Fibroblast of peridontal ligament (primary cell): ENCODE data around the gene TSSK6.

Experiments used
- DNase-seq: peaks from one replicate; pipeline ENCODE4 v3.0.0-alpha.2; 2010; ENCODE audit errors: extremely low read depth

TSSK6 gene

DNA sequence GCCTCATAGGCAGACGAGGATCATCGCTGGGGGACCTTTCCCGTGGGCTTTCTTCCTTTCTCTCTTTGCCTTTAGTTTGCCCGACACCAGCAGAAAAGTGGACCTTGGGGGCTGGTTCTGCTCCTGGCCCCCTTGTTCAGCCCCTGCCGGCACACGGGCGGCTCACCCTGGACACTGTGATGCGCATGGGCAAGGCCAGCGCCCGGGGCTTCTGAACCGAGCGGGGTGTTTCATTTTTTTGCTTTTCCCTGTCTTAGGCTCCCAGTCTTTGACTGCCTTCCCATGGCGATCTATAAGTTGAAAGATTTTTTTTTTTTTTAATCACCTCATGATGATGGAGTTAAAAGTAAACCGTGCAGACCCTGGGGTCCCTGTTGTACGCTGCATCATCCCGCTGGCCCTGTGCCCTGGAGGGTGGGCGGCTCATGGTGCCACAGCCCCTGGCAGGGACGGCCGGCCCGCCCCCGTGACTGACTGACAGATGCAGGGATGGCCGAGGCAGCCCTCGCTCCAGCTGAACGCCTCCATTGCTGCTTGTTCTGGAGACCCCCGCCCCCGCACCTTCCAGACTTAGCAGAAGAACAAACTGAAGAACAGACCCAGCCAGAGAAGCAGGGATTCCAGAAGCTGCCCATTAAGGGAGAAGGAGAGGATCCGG is 9.6 kb downstream of the TSSK6 start:
- no peak for DNase-seq

- no peak for DNase-seq
Observed at GRCh38 chr19:19504754-19505668, 10.3 kb downstream of the TSSK6 start.

DNA sequence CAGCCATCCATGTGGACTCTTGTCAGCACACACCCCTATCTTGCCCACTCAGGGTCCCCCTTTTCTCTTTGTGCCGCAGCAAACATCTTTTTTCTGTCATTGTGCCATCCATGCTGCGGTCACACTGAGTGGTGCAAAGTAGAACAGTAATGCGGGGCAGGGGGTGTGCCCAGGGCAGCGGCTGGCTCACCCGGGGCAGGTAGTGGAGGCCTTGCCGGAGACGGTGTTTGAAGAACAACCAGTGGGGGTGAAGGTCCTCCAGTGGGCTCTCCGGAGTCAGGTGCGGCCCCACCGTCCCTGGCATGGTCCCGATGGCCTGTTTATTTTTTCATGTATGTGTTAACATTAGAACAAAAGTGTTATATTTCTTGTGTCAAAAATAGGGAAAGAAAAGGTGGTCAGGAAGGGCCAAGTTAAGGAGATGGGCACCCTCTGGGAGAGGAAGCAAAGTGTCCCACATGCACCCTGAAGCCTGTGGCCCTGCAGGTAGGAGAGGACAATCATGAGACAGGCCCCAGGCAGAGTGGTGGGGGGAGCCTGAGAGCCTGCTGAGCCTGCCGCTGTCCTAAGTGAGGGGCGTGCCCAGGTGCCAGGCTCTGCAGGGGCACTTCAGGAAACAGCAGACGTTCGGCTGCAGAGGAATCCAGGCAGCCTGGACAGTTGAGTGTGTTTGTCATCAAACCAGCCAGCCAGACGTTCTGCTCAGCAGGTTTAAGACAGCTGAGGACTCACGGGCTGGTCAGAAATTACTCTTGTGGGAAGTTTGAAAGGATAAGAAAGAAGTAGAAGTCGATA is 12.3 kb downstream of the TSSK6 start:
- no peak for DNase-seq

DNA sequence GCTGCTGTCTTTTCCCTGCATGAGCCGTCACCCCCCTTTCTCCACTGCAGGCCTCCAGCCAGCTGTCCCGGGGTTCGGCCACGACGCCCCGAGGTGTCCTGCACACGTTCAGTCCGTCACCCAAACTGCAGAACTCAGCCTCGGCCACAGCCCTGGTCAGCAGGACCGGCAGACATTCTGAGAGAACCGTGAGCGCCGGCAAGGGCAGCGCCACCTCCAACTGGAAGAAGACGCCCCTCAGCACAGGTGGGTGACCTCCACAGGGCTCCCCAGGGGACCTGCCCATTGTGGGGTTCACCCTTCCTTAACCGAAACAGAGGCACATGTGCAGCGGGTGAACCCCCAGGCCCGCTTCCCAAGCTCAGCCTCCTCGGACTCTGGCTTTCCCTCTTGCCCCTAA is 13.1 kb downstream of the TSSK6 start:
- DNase-seq = no peak

- no peak for DNase-seq
Observed at GRCh38 chr19:19501798-19502197, 13.6 kb downstream of the TSSK6 start.

GRCh38 chr19:19500975-19501644 is 14.2 kb downstream of the TSSK6 start:
- DNase-seq = no peak

DNA sequence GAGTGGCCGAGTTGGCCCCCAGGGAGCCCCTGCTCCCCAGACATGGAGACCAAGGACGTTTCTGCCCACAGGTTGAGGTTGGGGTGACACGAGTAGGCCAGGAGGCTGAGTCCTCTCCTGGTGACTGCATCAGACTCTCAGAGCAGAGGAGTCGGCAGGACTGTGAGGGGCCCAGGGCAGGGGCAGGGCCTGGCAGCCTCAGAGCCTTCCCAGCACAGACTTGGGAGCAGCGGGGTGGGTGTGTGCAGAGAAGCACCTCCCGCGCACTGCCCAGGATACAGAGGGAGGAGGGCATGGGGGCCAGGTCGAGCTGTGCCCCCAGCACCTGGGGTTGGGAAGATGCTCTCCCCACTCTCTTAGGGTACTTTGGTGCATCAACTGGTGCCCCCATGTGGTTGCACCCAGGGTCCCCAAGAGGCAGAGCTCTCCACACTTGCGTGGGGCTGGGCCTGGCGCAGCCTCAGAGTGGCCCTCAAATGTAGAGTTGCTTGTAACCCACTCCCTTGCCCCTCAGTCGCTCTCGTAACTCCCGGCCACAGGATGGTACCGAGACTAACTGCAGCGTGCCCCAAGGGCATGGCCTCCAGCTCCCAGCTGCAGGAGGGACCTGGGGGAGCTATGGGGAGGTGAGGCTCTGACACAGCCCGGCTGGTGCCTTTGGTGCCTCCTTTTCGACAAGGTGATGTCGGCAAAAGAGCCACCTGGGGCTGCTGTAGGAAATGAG is 15.9 kb downstream of the TSSK6 start:
- DNase-seq = no peak

DNA sequence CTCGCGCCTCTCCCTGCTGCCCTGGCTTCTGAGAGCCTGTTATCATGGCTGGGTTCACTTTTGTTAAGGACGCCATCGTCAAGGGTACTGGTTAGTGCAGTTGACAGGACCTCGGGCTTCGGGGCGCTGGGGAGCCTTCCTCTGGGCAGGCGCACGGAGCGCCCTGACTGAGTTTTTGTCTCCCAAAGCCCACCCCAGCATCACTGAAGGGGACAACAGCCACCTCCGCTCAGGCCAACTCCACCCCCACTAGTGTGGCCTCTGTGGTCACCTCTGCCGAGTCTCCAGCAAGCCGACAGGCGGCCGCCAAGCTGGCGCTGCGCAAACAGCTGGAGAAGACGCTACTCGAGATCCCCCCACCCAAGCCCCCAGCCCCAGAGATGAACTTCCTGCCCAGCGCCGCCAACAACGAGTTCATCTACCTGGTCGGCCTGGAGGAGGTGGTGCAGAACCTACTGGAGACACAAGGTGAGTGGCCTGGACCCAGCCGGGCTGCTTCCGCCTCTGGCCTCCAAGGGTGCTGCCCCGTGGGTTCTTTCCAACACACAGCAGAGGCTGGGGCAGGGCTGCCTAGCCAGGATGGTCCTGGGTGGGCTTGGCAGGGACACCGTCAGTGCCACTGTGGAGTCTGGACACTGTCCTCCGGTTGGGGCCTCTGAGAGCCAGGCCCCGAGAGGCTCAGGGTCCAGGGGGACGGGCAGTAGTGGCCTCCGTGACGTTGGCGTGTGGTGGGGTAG is 16.9 kb downstream of the TSSK6 start:
- no peak for DNase-seq

GRCh38 chr19:19495614-19496603 is 19.4 kb downstream of the TSSK6 start:
- DNase-seq = no peak

GRCh38 chr19:19493841-19494546 is 21.4 kb downstream of the TSSK6 start:
- DNase-seq = no peak

DNA sequence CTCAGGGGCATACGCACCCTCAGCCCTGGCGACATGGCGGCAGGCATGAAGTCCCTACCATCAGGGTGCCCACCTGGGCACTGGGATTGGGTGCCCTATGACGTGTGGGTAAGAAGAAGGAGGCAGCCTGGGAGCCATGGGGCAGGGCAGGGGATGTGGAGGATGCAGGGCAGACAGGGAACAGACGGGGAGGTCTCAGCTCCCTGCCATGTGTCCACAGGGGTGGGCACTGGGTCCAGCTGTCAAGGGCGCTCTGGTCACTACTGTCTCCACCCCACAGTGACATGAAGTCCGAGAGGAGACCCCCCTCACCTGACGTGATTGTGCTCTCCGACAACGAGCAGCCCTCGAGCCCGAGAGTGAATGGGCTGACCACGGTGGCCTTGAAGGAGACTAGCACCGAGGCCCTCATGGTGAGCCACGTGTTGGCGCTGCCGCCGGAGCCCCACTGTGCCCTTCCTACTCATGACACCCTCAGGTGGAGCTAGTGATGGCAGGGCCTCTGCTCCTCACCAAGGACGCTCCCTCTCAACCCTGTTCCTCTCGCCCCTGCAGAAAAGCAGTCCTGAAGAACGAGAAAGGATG is 23.2 kb downstream of the TSSK6 start:
- DNase-seq = no peak

- no peak for DNase-seq
Observed at GRCh38 chr19:19491321-19492025, 23.9 kb downstream of the TSSK6 start.

DNA sequence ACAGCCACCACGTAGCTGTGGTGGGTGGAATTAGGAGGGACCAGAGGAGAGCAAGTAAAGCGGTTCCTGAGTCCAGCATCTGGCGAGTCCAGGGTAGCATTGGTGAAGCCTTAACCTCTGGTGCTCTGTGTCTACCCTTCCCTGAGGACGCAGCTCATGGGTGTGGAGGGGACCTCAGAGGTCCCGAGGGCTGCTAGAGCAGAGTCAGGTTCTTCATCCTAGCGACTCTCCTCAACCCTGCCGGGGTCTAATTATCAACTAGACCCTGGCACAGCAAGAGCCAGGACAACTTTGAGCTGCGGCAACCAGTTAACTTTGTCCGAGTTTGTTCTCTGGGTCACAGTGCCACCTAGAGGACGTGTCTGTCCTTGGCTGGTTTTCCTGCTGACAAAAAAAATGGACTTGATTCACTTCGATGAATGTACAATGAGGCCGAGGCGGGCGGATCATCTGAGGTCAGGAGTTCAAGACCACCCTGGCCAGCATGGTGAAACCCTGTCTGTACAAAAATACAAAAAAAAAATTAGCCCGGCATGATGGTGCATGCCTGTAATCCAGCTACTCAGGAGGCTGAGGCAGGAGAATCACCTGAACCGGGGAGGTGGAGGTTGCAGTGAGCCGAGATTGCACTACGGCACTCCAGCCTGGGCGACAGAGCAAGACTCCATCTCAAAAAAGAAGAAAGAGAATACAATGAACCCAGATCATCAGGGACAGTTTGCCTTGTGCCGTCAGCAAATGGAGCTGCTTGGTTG is 25.0 kb downstream of the TSSK6 start:
- peak; percentile 89 for DNase-seq

GRCh38 chr19:19489804-19490204 is 25.5 kb downstream of the TSSK6 start:
- DNase-seq = no peak

- peak; percentile 97 for DNase-seq
Observed at GRCh38 chr19:19488875-19489690, 26.3 kb downstream of the TSSK6 start.
